Thyroid gland (tissue), 4 donors: ENCODE measurements around the gene DSCAM. TPM values are rescaled to one million over a fixed set of nuclear protein-coding genes. Genes with fewer than 3 reads are reported as not detected.

ENCODE experiments used
- DNase-seq, 2 donors: peaks; one replicate each; pipeline ENCODE4 v3.0.0-alpha.2; 2019
- H3K27ac ChIP-seq, 3 donors: fragments of 200-600 bp; sonication (generic); 1 replicate in 2 of 3; 2 replicates in 1 of 3; pipeline ENCODE4 v1.5.1; 2016 to 2019; ENCODE audit warnings: mild to moderate bottlenecking in 1 of 3, moderate library complexity in 1 of 3
- H3K27me3 ChIP-seq: fragments of 200-600 bp; sonication (generic); one replicate; pipeline ENCODE4 v1.5.1; 2019
- H3K36me3 ChIP-seq, 2 donors: fragments of 200-600 bp; sonication (generic); one replicate each; pipeline ENCODE4 v1.5.1; 2016 to 2019
- H3K4me1 ChIP-seq, 2 donors: fragments of 200-600 bp; sonication (generic); one replicate each; pipeline ENCODE4 v1.5.1; 2017 to 2019
- H3K4me3 ChIP-seq, 3 donors: fragments of 200-600 bp; sonication (generic); replicated peaks in 1 of 3; 1 replicate in 2 of 3; 2 replicates in 1 of 3; pipeline ENCODE4 v1.5.1; 2016; ENCODE audit warnings: mild to moderate bottlenecking in 1 of 3
- H3K9me3 ChIP-seq: fragments of 200-600 bp; sonication (generic); one replicate; pipeline ENCODE4 v1.5.1; 2017
- POLR2A ChIP-seq, 2 donors: fragments of 450-650 bp; IDR thresholded peaks; one replicate each; pipeline ENCODE4 v1.6.1; 2017; ENCODE audit warnings: antibody characterized with exemption in 2 of 2, mild to moderate bottlenecking in 2 of 2, moderate library complexity in 1 of 2
- WGBS, 2 donors: methylation state at CpG; one replicate each; pipeline ENCODE4 v1.1.5; 2017; 5-methylcytosine and 5-hydroxymethylcytosine counted together
- intact Hi-C: fragments of 100-400 bp; cut with DNase I; formaldehyde crosslinking; loops from one replicate; pipeline ENCODE4 v1.15.1; 2023
- total RNA-seq, 4 donors: library from RNA; depleted of rRNA; stranded (reverse); fragments of >200 nt; gene quantifications; one replicate each; pipeline ENCODE4 v1.2.3, GENCODE V29; 2016
- TF ChIP-seq, protein P1 (sequence below), 6 experiments: fragments of 200-600 bp in 3 of 6; fragments of 450-650 bp in 3 of 6; sonication (generic) in 3 of 6; IDR thresholded peaks; one replicate each; pipeline ENCODE4 v1.5.1; 2016 to 2019; ENCODE audit warnings: antibody characterized with exemption in 6 of 6, mild to moderate bottlenecking in 2 of 6, inconsistent platforms in 1 of 6, moderate library complexity in 1 of 6

The DSCAM gene
- total RNA-seq, 4 donors from 2014 or later, result 0.20 TPM; not detected in 3

DNA sequence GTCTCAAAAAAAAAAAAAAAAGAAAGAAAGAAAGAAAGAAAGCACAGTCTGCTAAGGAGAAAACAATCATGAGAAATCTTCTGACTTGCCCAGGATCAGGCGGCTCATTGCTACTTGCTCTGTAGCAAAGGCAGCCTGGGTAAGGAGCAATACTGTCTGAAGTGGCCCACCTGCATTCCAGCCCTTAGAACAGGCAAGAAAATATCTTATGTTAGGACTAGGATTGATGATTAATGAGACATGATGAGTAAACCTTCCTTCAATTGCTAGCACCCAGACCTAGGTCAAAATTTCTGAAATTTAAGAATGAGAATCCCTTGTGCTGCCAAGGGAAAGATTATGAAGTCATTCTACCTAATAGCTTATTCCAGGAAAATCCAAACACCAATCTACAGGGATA lies 140.8 kb downstream of the DSCAM start:
- H3K9me3 ChIP-seq, result no peaks in the 10 kb centered on the region
- H3K4me1 ChIP-seq, result no peaks in the 10 kb centered on the region
- WGBS, 2 donors, result 38 to 58% methylated on average over 1 of the region's 1 CpG
- H3K27ac ChIP-seq, result no peak overlapping the region
- no peaks in the 10 kb centered on the region for H3K36me3 ChIP-seq
- no peak overlapping the region for H3K4me3 ChIP-seq
- TF ChIP-seq, protein P1, sequence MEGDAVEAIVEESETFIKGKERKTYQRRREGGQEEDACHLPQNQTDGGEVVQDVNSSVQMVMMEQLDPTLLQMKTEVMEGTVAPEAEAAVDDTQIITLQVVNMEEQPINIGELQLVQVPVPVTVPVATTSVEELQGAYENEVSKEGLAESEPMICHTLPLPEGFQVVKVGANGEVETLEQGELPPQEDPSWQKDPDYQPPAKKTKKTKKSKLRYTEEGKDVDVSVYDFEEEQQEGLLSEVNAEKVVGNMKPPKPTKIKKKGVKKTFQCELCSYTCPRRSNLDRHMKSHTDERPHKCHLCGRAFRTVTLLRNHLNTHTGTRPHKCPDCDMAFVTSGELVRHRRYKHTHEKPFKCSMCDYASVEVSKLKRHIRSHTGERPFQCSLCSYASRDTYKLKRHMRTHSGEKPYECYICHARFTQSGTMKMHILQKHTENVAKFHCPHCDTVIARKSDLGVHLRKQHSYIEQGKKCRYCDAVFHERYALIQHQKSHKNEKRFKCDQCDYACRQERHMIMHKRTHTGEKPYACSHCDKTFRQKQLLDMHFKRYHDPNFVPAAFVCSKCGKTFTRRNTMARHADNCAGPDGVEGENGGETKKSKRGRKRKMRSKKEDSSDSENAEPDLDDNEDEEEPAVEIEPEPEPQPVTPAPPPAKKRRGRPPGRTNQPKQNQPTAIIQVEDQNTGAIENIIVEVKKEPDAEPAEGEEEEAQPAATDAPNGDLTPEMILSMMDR (IDR thresholded peaks at IDR 0.05), result no peak
- TF ChIP-seq POLR2A (IDR thresholded peaks at IDR 0.05), result no peak
- intact Hi-C loops, result no loop called here
- no peaks in the 10 kb centered on the region for H3K27me3 ChIP-seq
- no peak for DNase-seq

DNA sequence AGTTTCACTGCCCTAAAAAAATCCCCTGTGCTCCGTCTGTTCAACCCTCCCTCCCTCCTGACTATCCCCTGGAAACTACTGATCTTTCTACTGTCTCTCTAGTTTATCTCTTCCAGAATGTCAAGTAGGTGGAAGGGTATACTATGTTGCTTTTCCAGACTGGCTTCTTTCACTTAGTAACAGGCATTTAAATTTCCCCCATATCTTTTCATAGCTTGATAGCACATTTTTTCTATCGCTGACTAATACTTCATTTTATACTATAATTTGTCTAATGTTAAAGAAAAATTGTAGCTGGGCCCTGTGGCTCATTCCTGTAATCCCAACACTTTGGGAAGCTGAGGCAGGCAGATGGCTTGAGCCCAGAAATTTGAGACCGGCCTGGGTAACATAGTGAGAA lies 142.8 kb downstream of the DSCAM start:
- TF ChIP-seq, protein P1 (IDR thresholded peaks at IDR 0.05), result no peak
- TF ChIP-seq POLR2A (IDR thresholded peaks at IDR 0.05), result no peak
- Histone ChIP-seq H3K4me3 (no peak overlapping the region), H3K36me3 (no peaks in the 10 kb centered on the region), H3K27ac (no peak overlapping the region), H3K9me3 (no peaks in the 10 kb centered on the region), H3K27me3 (no peaks in the 10 kb centered on the region), H3K4me1 (no peaks in the 10 kb centered on the region)
- intact Hi-C loops, result no loop called here
- WGBS, 2 donors, result 89 to 92% methylated on average over 3 of the region's 3 CpGs
- no peak for DNase-seq

DNA sequence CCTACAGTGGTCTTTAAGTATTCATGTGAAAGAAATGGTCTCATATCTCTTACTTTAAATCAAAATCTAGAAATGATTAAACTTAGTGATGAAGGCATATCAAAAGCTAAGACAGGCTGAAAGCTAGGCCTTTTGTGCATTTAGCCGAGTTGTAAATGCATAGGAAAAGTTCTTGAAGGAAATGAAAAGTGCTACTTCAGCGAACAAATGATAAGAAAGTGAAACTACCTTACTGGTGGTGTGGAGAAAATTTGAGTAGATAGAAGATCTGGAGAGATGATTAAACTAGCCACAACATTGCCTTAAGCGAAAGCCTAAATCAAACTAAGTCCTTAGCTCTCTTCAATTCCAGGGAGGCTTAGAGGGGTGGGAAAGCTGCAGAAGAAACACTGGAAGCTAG lies 147.6 kb downstream of the DSCAM start:
- 80 to 87% methylated on average over 3 of the region's 3 CpGs for WGBS, 2 donors
- Histone ChIP-seq H3K27me3 (no peaks in the 10 kb centered on the region), H3K27ac (no peak overlapping the region), H3K36me3 (no peaks in the 10 kb centered on the region), H3K9me3 (no peaks in the 10 kb centered on the region), H3K4me3 (no peak overlapping the region), H3K4me1 (no peaks in the 10 kb centered on the region)
- TF ChIP-seq, protein P1 (IDR thresholded peaks at IDR 0.05), result no peak
- TF ChIP-seq POLR2A (IDR thresholded peaks at IDR 0.05), result no peak
- intact Hi-C loops, result no loop called here
- no peak for DNase-seq

DNA sequence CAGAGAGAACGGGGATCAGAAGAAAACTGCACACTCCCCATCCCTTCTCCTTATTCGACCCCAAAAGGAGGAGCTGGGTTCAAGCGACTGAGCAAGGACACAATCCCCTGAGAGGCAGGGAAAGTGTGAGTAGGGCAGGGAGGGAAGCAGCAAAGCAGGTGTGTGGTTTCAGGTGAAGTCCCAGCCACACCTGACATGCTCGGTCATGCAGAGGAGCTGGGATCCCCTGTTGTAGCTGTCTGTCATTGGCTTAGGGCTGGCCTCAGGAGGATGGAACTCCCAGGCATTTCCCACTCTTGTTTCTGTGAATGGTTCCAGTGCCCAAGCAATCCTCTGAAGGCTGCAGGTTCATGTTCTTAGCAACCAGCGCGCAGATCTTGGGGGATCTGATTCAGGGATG lies 150.7 kb downstream of the DSCAM start:
- no peaks in the 10 kb centered on the region for H3K36me3 ChIP-seq
- H3K4me3 ChIP-seq, result no peak overlapping the region
- no peaks in the 10 kb centered on the region for H3K4me1 ChIP-seq
- intact Hi-C loops, result no loop called here
- no peak overlapping the region for H3K27ac ChIP-seq
- WGBS, 2 donors, result 79 to 83% methylated on average over 6 of the region's 6 CpGs
- TF ChIP-seq POLR2A (IDR thresholded peaks at IDR 0.05), result no peak
- TF ChIP-seq, protein P1 (IDR thresholded peaks at IDR 0.05), result no peak
- no peaks in the 10 kb centered on the region for H3K27me3 ChIP-seq
- no peak for DNase-seq
- no peaks in the 10 kb centered on the region for H3K9me3 ChIP-seq

DNA sequence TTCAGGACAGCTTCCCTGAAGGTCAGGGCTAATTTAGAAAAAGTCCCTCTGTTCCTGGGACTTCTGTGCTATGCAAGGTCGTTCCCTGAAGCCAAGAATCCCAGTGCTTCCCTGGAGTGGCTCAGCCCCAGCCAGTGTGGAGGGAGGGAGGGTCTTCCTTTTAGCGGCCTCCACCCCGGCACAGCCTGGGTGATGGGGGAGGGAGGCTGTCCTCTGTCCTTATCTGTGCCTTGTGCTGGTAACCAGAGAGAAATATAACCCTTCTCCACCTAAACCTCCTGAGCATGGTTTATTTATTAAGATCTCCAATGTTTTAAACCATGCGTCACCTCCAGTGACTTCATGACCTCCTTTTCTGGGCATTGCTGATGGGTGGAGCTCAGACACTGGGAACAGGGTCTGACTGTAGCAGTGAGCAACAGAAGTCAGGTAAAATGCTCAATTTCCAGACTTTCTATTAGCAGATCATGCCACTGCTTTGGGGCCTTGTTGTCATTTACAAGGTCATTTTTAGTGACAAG lies 157.1 kb downstream of the DSCAM start:
- no peak overlapping the region for H3K4me3 ChIP-seq
- H3K4me1 ChIP-seq, result no peaks in the 10 kb centered on the region
- no peak overlapping the region for H3K27ac ChIP-seq
- no peaks in the 10 kb centered on the region for H3K9me3 ChIP-seq
- H3K36me3 ChIP-seq, result no peaks in the 10 kb centered on the region
- 48 to 65% methylated on average over 4 of the region's 4 CpGs for WGBS, 2 donors
- TF ChIP-seq POLR2A (IDR thresholded peaks at IDR 0.05), result no peak
- TF ChIP-seq, protein P1 (IDR thresholded peaks at IDR 0.05), result no peak
- no peaks in the 10 kb centered on the region for H3K27me3 ChIP-seq
- no peak for DNase-seq
- intact Hi-C loops, result no loop called here
